VCaP (cell line): ENCODE data around the gene RAPGEF5.

ENCODE experiments used
- H3K27ac ChIP-seq: fragments of 450-650 bp; 2 replicates; pipeline ENCODE4 v1.5.1; 2017
- TF ChIP-seq, protein P1 (sequence below): fragments of 450-650 bp; conservative IDR thresholded peaks from 2 replicates; pipeline ENCODE4 v1.5.1; 2017; ENCODE audit warnings: mild to moderate bottlenecking, moderate library complexity

Gene RAPGEF5

DNA sequence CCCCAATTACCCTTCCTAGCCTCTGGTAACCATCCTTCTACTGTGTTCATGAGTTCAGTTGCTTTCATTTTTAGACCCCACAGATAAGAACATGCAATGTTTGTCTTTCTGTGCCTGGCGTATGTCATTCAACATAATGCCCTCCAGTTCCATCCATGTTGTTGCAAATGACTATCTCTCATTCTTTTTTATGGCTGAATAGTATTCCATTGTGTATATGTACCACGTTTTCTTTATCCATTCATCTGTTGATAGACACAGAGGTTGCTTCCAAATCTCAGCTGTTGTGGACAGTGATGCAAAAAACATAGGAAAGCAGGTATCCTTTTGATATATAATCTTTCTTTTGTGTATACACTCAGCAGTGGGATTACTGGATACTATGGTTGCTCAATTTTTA is 51.2 kb downstream of the RAPGEF5 start:
- TF ChIP-seq, protein P1, sequence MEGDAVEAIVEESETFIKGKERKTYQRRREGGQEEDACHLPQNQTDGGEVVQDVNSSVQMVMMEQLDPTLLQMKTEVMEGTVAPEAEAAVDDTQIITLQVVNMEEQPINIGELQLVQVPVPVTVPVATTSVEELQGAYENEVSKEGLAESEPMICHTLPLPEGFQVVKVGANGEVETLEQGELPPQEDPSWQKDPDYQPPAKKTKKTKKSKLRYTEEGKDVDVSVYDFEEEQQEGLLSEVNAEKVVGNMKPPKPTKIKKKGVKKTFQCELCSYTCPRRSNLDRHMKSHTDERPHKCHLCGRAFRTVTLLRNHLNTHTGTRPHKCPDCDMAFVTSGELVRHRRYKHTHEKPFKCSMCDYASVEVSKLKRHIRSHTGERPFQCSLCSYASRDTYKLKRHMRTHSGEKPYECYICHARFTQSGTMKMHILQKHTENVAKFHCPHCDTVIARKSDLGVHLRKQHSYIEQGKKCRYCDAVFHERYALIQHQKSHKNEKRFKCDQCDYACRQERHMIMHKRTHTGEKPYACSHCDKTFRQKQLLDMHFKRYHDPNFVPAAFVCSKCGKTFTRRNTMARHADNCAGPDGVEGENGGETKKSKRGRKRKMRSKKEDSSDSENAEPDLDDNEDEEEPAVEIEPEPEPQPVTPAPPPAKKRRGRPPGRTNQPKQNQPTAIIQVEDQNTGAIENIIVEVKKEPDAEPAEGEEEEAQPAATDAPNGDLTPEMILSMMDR = no peak
- H3K27ac ChIP-seq = no peak overlapping the region

DNA sequence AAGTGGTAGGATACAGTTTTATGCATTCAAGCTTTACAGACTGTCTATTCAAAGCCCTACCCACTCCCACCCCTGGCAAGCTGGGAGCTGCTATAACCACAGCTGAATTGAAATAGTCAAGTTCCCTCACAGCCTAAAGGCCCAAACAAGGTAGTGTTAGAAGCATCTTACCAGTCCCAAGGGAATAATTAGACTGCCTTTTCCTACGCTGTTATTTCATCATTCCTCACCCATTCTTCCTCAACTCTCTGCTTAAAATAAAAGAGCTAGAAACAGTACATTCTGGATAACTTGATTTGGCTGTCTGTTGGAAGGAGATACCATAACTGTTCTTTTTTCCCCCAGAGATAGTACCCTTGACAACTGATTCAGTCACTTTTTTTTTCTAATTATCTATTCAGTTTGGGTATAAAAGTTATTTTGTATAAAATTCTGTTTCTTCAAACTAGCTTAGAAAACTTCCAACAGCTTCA is 54.0 kb downstream of the RAPGEF5 start:
- H3K27ac ChIP-seq = no peak overlapping the region

DNA sequence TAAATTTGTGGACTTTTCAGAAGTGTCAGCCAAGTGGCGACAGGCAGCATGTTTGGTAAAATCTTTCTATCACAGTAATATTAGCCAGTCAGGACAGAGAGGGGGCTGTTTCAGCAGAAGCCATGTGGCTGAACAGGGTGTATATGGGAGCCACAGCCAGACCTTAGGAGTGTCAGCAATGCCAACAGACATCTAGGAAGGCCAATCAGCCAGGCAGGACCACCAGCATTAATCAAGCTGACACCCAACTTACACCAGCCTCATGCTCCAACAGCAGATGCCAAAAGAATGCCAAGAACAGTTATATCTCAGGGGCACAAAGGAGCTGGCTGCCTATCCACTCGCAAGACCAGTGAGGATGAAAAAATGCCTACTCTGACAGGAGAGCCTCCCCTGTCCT is 54.8 kb downstream of the RAPGEF5 start:
- H3K27ac ChIP-seq = no peak overlapping the region
- TF ChIP-seq, protein P1 = no peak

More for the DNA sequence above, 54.0 kb downstream of the RAPGEF5 start:
- TF ChIP-seq, protein P1 = no peak

DNA sequence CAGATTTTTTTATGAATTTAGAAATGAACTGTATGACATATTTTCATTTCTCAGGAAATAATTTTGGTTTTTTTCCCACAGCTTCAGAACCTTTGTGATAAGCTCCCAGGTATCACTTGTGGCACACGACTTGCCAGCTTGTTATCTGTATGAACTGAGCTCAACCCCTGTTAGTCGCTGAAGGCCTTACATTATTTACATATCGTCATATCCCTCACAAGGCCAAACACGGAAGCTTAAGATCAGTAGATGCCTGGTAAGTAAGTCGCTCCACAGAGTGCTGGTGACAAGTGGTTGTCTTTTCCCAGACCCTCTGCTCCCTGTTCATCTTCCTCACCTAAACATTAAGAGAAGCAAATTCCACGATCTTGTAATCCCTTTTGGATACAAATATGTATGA is 55.2 kb downstream of the RAPGEF5 start:
- TF ChIP-seq, protein P1 = no peak
- no peak overlapping the region for H3K27ac ChIP-seq

DNA sequence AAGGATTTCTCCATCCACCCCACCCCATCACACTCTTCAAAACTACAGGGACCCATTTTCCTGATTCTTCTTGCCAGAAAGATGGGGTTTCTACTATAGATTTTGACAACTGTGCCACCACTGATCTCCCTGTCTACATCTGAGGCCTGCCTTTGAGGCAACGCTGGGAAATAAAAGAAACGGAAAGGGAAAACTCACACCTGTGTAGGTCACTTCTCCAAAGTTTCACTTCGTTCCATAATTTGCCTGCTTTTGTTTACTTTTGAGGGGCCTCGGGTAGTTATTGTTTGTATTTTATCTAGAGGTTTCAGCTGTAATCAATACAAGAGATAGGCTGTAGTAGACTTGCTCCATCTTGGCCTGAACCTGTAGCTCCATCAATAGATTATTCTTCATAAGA is 56.1 kb downstream of the RAPGEF5 start:
- H3K27ac ChIP-seq = no peak overlapping the region
- TF ChIP-seq, protein P1 = no peak

DNA sequence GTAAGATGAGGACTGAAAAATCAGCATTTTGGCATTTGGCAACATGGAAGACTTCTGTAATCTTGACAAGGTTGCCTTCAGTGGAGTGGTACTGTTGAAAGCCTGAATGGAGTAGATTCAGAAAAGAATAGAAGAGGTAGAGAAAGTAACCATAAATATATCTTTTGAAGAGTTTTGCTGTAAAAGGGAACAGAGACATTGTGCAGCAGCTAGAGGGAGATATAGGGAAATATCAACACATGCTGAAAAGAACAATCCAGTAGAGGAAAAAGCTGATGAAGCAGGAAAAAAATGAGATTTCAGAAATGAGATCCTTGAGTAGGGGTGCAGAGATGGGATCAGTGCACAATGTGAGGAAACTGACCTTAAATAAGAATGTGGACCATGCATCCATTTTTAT is 60.0 kb downstream of the RAPGEF5 start:
- TF ChIP-seq, protein P1 = peak; percentile 54
- no peak overlapping the region for H3K27ac ChIP-seq

DNA sequence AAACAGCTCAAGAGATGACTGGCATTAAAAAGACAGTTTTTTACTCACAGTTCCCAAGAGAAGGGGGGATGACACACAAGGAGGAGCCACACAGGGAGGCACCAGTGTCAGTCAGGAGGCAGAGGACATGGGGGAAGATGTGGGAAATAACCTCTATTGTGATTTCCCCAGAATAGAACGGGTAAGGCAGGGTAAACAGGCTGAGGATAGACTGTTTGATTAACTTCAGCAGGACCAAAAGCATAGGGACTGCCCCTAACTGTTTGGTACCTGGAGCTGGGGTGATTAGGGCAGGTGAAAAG is 60.7 kb downstream of the RAPGEF5 start:
- H3K27ac ChIP-seq = no peak overlapping the region
- TF ChIP-seq, protein P1 = no peak
